HCEC 1CT (cell line): ENCODE data around the gene GLRA2.
"Not testable (repeated sequence)": the region's sequence is repeated elsewhere in the genome, so short reads cannot be mapped to it uniquely, and the experiment has no call there.

Experiments
- DNase-seq: peaks from one replicate; pipeline ENCODE4 v3.0.0-alpha.2; 2017

GLRA2 gene

DNA sequence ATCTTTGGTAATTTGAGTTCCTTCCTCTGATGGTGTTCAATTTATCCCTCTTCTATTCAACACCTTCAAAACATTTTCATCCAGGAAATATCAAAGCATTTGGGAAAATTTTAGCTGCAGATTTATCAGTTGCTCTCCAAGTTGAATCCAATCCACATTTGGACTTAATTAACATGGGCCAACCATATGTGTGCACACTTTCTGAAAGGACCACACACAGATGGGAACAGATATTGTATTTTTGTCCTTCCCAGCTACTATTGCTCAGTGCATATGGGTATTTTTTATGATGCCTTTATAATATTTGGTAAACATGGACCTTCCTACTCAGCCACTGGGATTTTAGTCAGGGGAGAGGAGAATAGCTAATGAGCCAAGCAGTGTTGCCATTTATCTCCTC lies 65.2 kb downstream of the GLRA2 start:
- no peak for DNase-seq

DNA sequence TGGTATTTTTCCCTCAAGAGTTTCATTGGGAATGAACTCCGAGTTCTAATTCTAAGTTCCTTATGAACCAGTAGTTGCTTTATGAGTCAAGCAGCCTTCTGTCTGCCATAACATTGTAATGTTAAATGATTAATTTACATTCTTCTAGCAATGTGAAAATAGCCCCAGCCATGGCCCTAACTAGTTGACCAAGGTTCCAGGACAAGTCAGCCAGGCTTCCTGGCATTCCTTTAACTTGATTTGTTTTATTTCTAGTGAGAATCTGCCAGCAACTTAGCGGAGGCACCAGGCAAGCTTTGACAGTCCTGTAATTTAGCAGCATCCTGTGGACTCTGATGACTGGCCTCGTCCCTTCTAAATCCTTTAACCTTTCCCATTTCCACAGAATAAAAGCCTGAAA lies 69.0 kb downstream of the GLRA2 start:
- no peak for DNase-seq

DNA sequence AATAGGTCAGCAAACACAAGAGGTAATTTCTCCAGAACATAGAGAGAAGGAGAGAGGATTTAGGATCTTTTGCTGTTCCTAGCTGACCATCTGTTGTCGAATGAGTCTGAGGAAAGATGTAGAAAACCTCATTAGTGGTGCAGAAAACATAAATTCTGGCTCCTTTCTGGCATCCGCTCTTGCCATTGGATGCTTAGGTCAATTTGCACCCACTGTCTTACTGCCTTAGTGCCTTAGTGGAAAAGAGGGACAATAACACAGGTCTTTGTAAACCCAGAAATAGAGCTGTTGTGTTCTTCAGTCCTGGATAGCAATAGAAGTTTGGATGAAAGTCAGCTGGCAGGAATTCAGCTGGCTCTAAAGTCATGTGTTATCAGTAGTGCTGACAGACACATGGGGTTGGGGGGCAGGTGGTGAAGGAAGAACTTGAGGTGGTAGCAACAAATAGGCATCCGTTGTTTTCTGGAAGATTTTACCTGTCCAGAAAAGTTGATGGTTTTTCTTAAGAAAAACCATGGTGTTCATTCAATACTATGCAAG lies 78.2 kb downstream of the GLRA2 start:
- no peak for DNase-seq

DNA sequence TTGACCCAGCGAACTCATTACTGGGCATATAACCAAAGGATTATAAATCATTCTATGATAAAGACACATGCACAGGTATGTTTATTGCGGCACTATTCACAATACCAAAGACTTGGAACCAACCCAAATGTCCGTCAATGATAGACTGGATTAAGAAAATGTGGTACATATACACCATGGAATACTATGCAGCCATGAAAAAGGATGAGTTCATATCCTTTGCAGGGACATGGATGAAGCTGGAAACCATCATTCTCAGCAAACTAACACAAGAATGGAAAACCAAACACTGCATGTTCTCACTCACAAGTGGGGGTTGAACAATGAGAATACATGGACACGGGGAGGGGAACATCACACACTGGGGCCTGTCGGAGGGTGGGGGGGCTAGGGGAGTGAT lies 83.1 kb downstream of the GLRA2 start:
- not testable (repeated sequence) for DNase-seq

DNA sequence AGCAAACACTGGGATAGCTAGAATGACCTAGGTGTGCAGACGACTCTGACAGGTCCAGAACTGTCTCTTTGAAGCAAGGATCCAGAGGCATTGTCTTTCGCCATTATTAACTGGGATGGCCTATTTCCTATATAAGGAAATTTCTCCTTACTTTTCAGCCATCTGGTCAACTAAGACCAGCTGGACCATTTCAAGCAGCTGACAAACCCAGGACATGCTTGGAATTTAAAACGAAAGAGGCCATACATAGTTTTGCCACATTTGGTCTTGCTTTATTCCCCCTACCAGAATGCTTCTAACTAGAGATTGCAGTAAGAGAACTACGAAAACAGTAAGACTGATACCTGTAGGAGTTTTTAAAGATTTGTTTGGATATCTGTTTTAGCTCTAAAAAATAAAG lies 87.0 kb downstream of the GLRA2 start:
- no peak for DNase-seq

DNA sequence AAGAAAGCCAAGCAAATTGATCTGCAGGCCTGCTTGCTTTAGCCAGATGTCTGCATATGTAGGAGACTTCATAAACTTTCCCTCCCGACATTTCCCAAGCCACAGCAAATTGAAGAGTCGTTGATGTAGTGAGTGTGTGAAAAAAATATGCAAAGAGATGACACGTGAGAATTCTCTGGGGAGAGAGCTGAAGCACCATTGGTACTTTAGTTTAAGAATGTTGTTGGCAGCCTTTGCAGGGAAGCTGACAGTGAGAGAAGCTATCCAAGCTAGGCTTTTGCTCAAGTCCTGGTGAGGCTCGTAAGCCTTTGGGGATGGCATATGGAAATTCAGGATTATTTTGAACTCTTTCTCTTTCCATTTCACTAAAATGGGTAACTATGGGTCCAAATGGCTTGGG lies 87.5 kb downstream of the GLRA2 start:
- no peak for DNase-seq

DNA sequence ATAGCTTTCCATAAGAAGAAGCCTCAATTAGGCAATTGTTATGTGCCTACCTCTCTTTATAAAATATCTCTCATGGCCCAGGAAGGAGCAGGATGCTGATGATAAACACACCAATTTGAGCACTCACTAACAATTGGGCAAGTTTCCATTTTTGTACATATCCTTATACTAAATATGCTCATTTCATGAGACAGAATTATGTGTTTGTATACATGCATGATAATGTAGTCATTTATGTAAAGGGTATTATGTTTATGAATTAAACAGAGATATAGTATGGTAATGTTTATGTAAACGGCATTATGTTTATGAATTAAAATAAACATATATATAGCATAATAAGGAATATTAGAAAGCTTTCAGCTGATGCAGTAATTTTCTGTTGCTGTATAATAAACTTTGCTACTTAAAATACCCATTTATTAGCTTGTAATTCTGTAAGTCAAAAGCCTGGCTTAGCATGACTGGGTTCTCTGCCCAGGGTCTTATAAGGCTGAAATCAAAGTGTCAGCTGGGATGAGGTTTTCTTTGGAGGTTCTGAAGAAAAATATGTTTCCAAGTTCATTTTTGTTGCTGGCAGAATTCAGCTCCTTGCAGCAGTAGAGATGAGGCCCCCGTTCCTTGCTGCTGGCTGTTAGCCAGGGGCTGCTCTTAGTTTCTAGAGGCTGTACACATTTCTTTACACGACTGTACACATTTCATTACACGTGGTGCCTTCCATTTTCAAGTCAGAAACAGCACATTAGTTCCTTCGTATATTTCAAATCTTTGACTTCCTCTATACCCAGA lies 89.0 kb downstream of the GLRA2 start:
- no peak for DNase-seq

DNA sequence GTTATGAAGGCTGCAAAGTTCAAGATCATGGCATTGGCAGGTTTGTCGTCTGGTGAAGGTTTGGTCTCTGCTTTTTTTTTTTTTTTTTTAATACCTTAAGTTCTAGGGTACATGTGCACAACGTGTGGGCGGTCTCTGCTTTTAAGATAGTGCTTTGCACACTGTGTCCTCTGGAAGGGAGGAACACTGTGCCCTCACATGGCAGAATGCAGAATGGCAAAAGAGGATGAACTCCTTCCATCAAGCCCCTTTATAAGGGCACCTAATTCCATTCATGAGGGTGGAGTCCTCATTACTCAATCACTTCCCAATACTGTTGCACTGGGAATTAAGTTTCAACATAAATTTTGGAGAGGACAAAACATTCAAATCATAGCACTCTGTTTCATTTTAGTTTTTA lies 101.4 kb downstream of the GLRA2 start:
- no peak for DNase-seq

DNA sequence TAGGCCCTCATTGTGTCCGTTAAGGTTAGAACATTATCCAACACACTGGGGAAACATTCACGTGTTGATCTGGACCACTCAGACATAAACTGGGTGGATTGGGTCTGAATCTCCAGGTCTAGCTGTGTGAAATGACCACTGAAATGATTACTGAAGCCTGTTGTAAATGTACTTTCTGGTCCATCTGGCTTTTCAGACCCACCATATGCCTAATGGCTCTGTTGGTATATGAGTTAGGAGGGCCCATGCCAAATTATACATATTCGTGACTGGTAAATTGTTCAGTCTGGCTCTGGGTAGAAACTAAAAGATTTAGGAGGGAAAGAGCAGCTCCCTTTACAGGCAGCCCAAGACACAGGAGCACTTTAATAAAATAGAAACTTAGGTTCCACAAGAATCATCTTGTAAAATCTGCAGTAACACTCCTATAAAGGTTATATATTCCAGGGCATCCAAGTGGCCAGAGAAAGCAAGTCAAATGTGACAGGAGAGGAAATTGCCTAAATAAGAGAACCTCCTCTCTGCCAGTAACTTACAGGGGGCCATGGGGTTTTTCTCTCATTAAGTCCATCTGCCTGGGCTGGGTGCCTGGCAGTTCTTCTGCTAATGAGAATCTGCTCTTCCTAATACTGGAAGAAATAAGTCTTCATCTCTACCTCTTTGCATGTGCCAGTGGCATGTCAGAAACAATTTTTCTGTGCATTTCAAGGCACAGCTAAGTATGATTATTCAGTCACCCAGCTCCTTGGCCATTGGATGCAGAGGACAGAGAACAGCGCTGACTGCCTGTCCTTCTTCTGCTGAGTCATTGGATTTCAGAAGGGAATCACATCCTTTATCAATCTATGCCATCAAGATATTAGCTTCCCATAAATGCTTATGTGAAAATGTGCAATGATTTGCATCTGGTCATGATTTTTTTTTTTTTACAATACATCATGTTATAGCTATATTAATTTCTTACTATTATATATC lies 112.6 kb downstream of the GLRA2 start:
- DNase-seq = no peak

DNA sequence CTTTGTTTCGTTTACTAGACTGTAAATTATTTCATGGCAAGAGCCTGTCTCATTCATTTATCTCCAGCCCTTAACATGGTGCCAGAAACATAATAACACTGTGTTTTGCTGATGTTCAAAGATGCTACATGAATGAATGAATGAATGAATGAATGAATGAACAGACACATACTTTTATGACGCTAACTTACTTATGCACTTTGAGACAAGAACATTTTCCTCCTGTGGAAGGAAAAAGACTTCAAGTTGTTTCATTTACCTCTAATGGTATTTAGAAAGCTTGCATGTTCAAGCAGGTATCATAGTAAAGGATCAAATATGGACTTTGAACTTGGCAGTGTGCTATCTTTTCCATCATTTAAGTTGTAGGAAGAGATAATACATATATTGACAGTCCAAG lies 131.6 kb downstream of the GLRA2 start:
- DNase-seq = no peak

DNA sequence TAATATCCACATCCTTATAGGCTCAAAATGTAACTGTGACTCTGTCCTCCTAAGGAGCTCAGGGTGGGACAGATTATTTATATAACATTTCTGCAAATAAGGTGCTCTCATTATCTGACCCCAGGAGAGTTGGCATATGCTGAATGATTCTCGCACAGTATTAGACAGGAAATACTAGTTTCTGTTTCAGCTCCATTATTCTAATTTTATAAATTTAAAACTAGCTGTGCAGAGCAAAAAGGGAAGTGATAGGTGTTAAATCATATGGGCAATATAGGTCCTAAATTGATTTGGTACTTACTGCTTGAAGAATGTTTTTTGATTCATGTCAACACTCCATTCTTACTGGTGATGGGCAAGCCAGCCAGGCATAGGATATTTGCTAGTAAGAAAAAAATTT lies 141.5 kb downstream of the GLRA2 start:
- DNase-seq = no peak

DNA sequence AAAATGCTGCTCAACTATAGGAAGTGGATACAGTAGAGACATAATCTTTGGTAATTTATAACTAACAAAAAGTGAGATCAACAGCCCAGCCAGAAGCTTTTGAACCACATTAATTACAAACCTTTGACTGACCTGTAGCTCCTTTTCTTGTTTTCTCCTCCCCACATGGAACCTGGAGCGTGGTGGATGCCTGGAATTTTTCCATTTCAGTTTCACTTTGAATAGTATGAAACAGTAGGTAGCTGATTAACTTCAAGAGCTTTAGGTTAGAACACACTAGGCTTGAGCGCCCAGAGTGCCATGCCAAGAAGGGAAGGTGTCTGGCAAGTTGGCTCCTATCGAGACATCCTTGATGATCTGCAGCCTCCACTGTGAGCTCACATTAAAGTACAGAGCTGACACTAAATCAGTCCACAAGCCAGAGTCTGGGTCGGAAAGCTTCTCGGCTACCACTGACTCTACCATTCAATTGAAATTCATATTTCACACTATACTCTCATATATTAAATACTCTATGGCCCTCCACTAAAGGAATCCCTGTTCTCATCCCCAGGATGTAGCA lies 143.4 kb downstream of the GLRA2 start:
- DNase-seq = no peak

DNA sequence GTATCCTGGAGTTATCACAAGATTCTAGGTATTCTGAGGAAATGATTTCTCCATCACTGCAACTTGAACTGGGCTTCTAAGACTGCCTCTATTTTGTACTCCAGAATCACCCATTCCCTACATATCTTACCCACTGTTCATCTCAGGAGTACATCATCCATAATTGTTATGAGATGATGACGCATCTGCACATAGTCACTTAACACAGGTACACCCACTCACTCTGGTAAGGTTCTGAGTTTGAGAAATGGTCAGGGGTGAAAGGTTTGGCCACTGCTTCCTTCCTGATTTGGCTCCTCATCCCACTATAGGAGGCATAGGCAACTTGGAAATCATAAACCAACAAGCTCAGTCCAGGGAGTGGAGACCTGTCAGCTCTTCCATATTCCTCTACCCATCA lies 143.9 kb downstream of the GLRA2 start:
- no peak for DNase-seq

DNA sequence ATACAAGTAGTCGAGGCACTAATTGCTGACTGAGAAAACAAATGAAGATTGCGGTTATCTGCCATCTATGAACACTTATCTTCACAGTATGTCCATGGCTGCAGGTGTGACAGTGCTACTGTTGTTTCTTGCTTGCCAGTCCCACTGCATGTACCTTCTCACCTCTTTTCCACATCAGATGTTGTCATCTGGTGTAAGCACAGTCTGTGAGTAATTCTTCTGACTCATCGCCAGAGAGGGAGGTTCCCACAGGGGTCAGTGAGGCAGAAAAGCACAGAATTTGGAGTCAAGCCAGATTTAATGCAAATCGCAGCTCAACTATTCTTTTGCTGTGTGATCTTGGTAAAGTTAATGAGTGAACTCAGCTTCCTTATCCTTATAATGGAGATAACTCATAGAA lies 144.4 kb downstream of the GLRA2 start:
- peak; percentile 68 for DNase-seq

DNA sequence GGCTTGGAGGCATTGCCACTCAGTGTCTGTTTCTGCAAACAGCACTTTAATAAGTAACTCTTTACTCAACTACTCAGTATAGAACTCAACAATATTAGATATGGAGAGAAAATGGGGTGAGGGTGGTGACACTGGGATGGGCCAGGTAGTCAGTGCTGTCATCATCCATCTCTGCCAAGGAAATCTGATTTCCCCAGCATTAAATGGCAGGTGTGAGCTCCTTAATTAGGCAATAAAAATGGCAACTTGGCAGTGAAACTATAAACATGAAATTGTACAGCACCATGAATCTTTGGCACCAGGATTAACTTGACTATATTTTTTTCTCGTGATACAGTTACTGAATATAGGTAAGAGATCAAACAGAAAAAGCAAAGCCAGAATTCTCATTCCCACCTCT lies 146.2 kb downstream of the GLRA2 start:
- DNase-seq = no peak

DNA sequence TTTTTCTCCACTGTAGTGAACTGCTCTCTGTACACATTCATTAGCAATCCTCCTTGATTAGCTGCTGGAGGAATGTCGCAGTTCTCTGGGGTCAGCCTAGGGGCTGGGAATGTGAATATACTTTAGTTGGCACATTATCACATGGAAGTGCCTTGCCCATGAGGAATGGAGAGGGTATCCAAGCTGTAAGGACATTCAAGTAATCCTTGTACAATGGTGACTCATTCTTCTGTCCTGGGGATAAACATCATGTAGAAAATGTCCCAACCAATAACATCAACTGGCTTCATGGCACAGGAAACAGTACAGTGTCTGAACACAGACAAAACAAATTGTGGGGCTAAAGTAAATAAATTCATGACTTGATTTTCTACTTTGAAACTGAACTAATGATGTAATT lies 147.1 kb downstream of the GLRA2 start:
- DNase-seq = no peak

DNA sequence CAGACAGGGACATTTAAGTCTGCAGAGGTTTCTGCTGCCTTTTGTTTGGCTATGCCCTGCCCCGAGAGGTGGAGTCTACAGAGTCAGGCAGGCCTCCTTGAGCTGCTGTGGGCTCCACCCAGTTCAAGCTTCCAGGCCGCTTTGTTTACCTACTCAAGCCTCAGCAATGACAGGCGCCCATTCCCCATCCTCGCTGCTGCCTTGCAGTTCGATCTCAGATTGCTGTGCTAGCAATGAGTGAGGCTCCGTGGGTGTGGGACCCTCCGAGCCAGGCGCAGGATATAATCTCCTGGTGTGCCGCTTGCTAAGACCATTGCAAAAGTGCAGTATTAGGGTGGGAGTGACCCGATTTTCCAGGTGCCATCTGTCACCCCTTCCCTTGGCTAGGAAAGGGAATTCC lies 159.0 kb downstream of the GLRA2 start:
- DNase-seq = not testable (repeated sequence)

DNA sequence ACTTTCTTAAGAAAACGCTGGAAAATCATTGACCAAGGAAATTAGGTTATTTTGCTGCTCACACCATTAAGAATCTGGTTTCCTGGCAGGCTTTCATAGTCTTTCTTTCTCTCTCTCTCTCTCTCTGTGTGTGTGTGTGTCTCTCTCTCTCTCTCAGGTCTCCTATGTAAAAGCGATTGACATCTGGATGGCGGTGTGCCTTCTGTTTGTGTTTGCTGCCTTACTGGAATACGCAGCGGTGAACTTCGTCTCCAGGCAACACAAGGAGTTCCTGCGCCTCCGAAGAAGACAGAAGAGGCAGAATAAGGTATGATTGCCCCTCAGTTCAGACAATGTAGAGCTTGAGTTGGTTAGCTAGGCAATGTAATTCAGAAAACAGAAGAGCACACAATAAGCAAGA lies 161.2 kb downstream of the GLRA2 start:
- DNase-seq = no peak

DNA sequence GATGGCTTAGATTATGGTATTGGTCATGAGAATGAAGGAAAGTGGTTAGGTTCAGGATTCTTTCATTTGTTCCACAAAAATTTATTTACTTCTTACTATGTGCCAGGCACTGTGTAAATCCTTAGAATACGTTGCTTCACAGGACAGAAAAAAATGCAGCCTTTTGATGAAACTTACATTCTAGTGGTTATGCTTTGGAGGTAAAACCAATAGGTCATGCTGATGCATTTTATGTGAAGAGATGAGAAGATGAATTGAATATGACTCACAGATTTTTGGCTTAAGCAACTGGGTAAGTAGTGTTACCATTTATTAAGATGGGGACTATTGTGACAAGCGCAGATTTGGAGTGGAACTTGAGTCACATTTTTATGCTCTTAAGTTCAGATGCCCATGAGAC lies 165.3 kb downstream of the GLRA2 start:
- peak; percentile 1 for DNase-seq

DNA sequence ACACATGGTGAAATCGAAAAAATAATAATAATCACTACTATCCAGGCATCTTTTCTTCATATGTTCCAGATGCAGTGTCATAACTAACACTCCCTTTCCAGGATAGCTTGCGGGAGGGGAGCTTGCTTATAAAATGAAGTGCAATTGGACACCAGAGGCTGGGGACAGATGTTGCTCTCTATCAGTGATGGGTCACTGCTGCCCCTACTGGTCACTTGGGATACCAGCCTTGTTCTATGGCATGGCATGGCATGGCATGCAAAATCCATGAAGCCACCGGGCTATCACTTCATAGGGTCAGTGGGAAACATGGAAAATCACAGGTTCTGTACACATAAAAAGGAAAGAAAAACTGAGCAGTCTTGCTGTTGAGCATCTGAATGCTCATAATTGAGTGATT lies 168.1 kb downstream of the GLRA2 start:
- DNase-seq = peak; percentile 9

DNA sequence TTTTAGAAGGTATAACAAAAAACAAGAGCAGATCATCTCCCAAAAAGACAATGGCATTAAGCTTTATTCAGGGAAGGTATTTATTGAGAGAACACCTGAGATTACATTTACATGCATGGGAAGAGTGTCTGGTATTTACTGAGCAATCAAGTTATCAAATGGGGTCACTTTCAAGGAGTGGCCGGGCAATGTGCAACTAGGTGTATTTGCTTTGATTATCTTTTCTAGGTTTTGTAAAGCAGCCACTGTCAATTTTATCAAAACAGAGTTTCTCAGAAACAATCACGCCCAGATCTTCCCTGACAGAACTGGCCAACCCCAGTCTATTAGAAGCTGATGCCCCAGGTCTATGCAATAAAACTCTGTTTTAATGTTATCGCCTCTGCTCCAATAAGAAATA lies 169.5 kb downstream of the GLRA2 start:
- no peak for DNase-seq

DNA sequence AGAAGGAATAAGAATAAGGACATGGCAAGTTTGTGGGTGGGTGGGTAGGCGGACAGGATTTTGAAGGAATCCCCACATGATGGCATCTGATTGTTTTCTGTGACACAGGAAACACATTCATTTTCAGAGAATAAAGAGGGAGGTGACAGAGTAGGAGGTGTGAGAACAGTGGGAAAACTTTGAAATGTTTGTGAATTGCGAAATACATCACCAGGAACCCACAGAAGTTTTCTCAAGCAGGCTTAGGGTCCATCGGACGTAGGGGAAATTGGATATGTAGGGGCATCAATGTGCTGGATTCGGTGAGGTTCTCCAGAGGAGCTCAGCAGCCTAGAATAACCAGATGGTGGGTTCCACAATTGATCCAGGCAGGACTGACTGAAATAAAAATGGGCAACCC lies 171.6 kb downstream of the GLRA2 start:
- DNase-seq = no peak

DNA sequence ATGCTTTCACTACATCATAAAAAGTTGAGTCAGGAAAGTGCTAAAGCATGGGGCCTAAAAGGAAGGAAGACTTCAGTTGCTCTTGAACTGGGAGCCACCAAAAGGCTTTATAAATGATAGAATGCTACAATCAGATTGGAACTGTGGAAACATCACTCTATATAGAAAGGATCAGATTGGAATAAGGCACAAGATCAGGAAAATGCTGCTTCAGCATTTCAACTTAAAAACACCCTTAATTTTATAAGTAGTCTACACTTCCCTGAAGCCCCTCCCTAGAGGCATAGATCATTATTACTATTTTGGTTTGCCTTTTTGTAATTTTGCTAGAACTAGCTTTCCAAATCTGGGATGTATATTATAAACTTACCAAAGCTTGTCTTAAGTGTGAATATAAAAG lies 172.8 kb downstream of the GLRA2 start:
- no peak for DNase-seq

DNA sequence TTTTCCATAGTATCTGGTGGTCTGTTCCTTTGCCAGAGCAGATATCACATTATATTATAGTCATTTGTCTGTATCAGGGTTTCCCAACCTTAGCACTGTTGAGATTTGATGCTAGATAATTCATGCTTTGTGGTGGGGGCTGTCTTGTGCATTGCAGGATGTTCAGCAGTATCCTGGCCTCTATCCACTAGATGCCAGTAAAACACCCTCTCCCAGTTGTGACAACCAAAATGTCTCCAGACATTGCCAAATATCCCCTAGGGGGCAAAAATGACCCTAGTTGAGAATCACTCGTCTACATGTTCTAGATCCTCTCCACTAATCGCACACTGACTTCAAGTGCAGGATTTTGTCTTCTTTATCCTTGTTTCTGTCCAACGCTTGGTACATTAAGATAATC lies 182.8 kb downstream of the GLRA2 start:
- no peak for DNase-seq
